ENCODE data around the gene JAZF1.

JAZF1 gene

DNA sequence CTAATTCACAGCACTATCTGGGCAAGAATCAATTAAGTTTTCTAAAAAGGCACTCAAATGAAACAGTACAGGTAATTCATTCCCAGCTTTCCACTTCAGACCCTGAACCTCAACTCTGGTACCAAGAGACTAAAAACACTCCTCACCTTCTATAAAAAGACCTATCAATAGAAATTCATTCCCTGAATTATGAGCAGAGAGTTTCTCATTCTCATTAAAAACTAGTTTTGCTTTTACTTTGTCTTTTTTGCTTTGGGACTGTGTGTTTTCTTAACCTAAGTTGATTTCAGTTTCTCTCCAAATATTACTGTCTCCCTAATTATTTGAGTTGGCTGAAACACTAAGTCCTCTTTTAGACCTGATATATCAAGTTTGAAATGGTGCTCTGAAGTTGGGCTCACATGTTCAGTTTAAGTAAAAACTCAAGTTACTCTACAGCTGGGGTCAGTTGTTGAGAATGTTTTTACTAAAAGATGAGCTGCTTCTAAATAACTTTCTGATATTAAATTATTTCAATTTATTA, 189.5 kb downstream of the JAZF1 start:
- TF ChIP-seq, protein P1, sequence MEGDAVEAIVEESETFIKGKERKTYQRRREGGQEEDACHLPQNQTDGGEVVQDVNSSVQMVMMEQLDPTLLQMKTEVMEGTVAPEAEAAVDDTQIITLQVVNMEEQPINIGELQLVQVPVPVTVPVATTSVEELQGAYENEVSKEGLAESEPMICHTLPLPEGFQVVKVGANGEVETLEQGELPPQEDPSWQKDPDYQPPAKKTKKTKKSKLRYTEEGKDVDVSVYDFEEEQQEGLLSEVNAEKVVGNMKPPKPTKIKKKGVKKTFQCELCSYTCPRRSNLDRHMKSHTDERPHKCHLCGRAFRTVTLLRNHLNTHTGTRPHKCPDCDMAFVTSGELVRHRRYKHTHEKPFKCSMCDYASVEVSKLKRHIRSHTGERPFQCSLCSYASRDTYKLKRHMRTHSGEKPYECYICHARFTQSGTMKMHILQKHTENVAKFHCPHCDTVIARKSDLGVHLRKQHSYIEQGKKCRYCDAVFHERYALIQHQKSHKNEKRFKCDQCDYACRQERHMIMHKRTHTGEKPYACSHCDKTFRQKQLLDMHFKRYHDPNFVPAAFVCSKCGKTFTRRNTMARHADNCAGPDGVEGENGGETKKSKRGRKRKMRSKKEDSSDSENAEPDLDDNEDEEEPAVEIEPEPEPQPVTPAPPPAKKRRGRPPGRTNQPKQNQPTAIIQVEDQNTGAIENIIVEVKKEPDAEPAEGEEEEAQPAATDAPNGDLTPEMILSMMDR (IDR thresholded peaks at IDR 0.05): no peak
- no peaks in the 10 kb centered on the region for H3K27me3 ChIP-seq

DNA sequence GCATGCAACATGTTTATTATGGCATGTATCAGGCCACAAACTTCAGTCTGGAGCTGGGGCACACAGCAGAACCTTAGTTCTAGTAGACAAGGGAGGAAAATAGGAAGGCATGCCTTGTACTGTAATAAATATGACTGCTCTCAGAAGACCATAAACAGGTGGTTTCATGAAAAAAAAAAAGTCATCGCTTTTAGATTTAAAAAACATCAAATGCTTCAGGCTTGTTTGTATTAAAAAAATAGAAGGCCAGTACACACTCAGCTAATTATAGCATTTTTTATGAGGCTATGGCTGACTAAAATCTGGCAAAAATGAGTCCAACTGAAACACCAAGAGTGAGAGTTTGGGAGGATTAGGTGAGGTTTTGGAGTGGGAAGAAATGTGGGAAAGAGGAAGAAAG, 204.1 kb downstream of the JAZF1 start:
- H3K27me3 ChIP-seq: no peaks in the 10 kb centered on the region
- TF ChIP-seq, protein P1 (IDR thresholded peaks at IDR 0.05): no peak
- no peaks in the 10 kb centered on the region for H3K4me1 ChIP-seq (ENCODE audit: control insufficient read depth in 1 of 2, insufficient read depth in 1 of 2, low read depth in 1 of 2, low read length in 1 of 2)
- H3K36me3 ChIP-seq: no peaks in the 10 kb centered on the region
- H3K9me3 ChIP-seq: no peaks in the 10 kb centered on the region
- no peak overlapping the region for H3K4me3 ChIP-seq (ENCODE audit: low read depth in 1 of 2, low read length in 1 of 2)
- H3K27ac ChIP-seq: no peak overlapping the region

More for the DNA sequence above, 189.5 kb downstream of the JAZF1 start:
- Histone ChIP-seq H3K27ac (no peak overlapping the region), H3K9me3 (no peaks in the 10 kb centered on the region), H3K4me3 (ENCODE audit: low read depth in 1 of 2, low read length in 1 of 2) (no peak overlapping the region), H3K4me1 (ENCODE audit: control insufficient read depth in 1 of 2, insufficient read depth in 1 of 2, low read depth in 1 of 2, low read length in 1 of 2) (no peaks in the 10 kb centered on the region), H3K36me3 (no peaks in the 10 kb centered on the region)

DNA sequence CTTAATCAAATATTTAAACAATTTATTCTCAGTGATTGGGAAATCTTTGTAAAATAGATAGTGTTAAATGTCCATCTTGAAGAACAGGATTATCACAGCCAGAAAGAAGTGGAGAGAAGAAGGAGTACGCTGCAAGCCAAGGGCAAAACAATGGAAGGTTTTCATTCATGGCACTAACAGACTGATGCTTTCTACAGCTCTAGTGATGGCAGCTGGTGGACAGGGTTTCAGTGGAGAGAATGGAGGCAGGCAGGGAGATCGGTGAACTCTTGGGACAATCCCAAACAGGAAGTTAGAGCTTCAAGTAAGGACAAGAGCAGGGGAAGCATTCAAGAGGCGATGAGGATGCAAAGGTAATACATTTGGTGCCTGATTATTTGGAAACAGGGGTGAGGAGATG, 207.0 kb downstream of the JAZF1 start:
- no peak overlapping the region for H3K27ac ChIP-seq
- no peaks in the 10 kb centered on the region for H3K27me3 ChIP-seq
- H3K36me3 ChIP-seq: no peaks in the 10 kb centered on the region
- H3K4me1 ChIP-seq (ENCODE audit: control insufficient read depth in 1 of 2, insufficient read depth in 1 of 2, low read depth in 1 of 2, low read length in 1 of 2): no peaks in the 10 kb centered on the region
- H3K9me3 ChIP-seq: no peaks in the 10 kb centered on the region
- H3K4me3 ChIP-seq (ENCODE audit: low read depth in 1 of 2, low read length in 1 of 2): no peak overlapping the region
- TF ChIP-seq, protein P1 (IDR thresholded peaks at IDR 0.05): no peak

DNA sequence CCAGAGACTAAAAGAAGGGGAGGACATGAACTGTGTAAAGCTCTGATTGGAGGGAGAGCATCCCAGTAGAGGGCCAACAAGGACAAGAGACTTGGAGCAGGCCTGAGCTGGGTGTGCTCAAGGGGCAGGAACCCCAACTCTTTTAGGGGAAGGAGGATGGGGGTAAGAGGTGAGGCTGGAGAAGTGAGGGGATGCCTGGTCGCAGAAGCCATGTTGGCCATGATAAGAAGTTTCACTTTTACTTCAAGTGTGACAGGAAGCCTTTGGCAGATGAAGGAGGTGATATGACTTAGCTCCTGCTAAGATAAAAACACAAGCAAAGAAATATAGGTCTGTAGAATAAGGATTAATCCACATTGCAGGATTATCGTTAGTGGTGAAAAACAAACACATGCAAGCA, 208.3 kb downstream of the JAZF1 start:
- Histone ChIP-seq H3K4me3 (ENCODE audit: low read depth in 1 of 2, low read length in 1 of 2) (no peak overlapping the region), H3K9me3 (no peaks in the 10 kb centered on the region), H3K4me1 (ENCODE audit: control insufficient read depth in 1 of 2, insufficient read depth in 1 of 2, low read depth in 1 of 2, low read length in 1 of 2) (no peaks in the 10 kb centered on the region), H3K27me3 (no peaks in the 10 kb centered on the region), H3K36me3 (no peaks in the 10 kb centered on the region), H3K27ac (no peak overlapping the region)
- TF ChIP-seq, protein P1 (IDR thresholded peaks at IDR 0.05): no peak

DNA sequence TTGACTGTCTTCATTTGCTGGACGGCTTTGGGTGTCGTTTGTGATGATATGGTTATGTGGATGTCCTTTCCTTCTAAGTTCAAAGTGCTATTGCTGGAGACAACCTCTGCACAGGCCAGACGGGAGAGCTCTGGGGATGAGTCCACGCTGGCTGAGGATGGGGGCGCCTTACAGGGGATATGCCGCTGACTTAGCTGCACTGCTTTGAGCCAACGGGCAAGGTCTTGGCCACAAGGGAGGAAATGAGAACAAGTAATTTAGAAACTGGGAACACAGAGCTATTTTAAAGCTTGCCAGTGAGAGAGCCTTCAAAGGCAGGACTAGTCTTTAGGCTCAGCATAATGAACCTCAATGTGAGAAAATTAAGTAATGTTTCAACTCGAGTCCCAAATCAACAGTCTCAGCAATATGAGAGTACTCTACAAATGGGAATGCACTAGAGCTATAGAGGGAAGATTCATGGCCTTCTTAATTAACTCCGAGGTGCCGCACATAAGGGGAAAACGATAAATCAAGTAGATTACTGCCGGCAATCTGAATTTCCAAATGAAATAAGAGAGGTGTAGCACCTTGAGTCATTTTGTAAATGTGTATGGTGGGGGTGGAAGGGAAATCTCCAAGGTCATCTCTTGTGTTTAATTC, 209.3 kb downstream of the JAZF1 start:
- Histone ChIP-seq H3K4me3 (ENCODE audit: low read depth in 1 of 2, low read length in 1 of 2) (no peak overlapping the region), H3K27me3 (no peaks in the 10 kb centered on the region), H3K36me3 (no peaks in the 10 kb centered on the region), H3K27ac (no peak overlapping the region), H3K9me3 (no peaks in the 10 kb centered on the region), H3K4me1 (ENCODE audit: control insufficient read depth in 1 of 2, insufficient read depth in 1 of 2, low read depth in 1 of 2, low read length in 1 of 2) (no peaks in the 10 kb centered on the region)
- TF ChIP-seq, protein P1 (IDR thresholded peaks at IDR 0.05): no peak
